IgD-negative memory B cell (primary cell): ENCODE measurements around the gene CCS. TPM values are rescaled to one million over a fixed set of nuclear protein-coding genes. Genes with fewer than 3 reads are reported as not detected.
"Not testable (repeated sequence)": the region's sequence is repeated elsewhere in the genome, so short reads cannot be mapped to it uniquely, and the experiment has no call there.

Experiments
- H3K27ac Mint-ChIP-seq, 3 donors: one replicate each; pipeline ENCODE4 v1.8.0; 2020 to 2022; ENCODE audit warnings: mild to moderate bottlenecking in 3 of 3, mixed read lengths in 3 of 3, moderate library complexity in 1 of 3
- H3K27me3 Mint-ChIP-seq: one replicate; pipeline ENCODE4 v1.8.0; 2021; ENCODE audit warnings: mixed read lengths
- H3K36me3 Mint-ChIP-seq: one replicate; pipeline ENCODE4 v1.8.0; 2020; ENCODE audit warnings: mild to moderate bottlenecking, mixed read lengths
- H3K4me1 Mint-ChIP-seq, 3 donors: one replicate each; pipeline ENCODE4 v1.8.0; 2020 to 2022; ENCODE audit warnings: mixed read lengths in 3 of 3, mild to moderate bottlenecking in 1 of 3
- H3K4me3 Mint-ChIP-seq, 4 donors: one replicate each; pipeline ENCODE4 v1.8.0; 2020 to 2022; ENCODE audit warnings: mild to moderate bottlenecking in 4 of 4, mixed read lengths in 4 of 4, moderate library complexity in 3 of 4
- H3K9me3 Mint-ChIP-seq, 3 donors: one replicate each; pipeline ENCODE4 v1.8.0; 2020 to 2021; ENCODE audit warnings: mixed read lengths in 3 of 3, mild to moderate bottlenecking in 1 of 3
- polyA plus RNA-seq: library from polyadenylated mRNA; unstranded; fragments of 300-500 nt; fragmentation: Illumina TruSeq; gene quantifications from one replicate; pipeline ENCODE4 v1.2.3, GENCODE V29; 2021

Gene CCS
- polyA plus RNA-seq, 1 donor from 2014 or later: 74.7 TPM

- Mint-ChIP-seq H3K36me3 (peaks cover 2% of the 10 kb centered on the region), H3K4me3 (peak overlapping the region; percentile 95 to 100 (median 100))
Measured at GRCh38 chr11:66593650-66594049, 665 bp downstream of the CCS start.

GRCh38 chr11:66595245-66595904, 2.4 kb downstream of the CCS start:
- Mint-ChIP-seq H3K36me3 (peaks cover 2% of the 10 kb centered on the region), H3K9me3 (no peaks in the 10 kb centered on the region), H3K27me3 (no peaks in the 10 kb centered on the region), H3K27ac (peak overlapping the region; percentile 71 to 88 (median 80)), H3K4me3 (peak overlapping the region; percentile 46 to 87 (median 72)), H3K4me1 (peaks cover 16 to 34% (median 34%) of the 10 kb centered on the region in 3 donors)

More at GRCh38 chr11:66593650-66594049, 665 bp downstream of the CCS start:
- no peaks in the 10 kb centered on the region for H3K9me3 Mint-ChIP-seq
- peaks cover 16 to 30% (median 28%) of the 10 kb centered on the region in 3 donors for H3K4me1 Mint-ChIP-seq
- peak overlapping the region; percentile 91 to 100 (median 98) for H3K27ac Mint-ChIP-seq
- no peaks in the 10 kb centered on the region for H3K27me3 Mint-ChIP-seq

- no peaks in the 10 kb centered on the region for H3K36me3 Mint-ChIP-seq
- no peak overlapping the region for H3K4me3 Mint-ChIP-seq
- H3K9me3 Mint-ChIP-seq: no peaks in the 10 kb centered on the region
- H3K27me3 Mint-ChIP-seq: no peaks in the 10 kb centered on the region
- H3K27ac Mint-ChIP-seq: no peak overlapping the region
- H3K4me1 Mint-ChIP-seq: peaks cover 10 to 30% (median 28%) of the 10 kb centered on the region in 3 donors
Measured at GRCh38 chr11:66598993-66599392, 6.0 kb downstream of the CCS start.

DNA sequence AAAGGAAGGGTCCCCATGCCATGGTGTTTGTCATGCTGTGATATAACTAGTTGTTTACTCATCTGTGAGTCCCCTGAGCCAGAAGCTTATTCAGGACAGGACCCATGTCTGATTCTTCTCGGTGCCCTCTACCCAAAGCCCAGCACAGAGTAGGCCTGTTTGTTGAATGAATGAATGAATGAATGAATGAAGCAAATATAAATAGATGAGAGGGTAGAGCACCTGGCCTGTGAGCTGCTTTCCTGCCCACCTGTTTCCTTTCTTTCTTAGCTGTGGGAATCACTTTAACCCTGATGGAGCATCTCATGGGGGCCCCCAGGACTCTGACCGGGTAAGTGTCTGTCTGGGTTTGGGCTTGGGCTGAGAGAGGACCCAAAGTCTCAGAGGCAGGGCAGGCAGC, 7.2 kb downstream of the CCS start:
- Mint-ChIP-seq H3K27ac (peak overlapping the region in 1 of 3 donors; percentile 62), H3K27me3 (no peaks in the 10 kb centered on the region), H3K4me1 (peaks cover 6 to 24% (median 24%) of the 10 kb centered on the region in 3 donors), H3K9me3 (no peaks in the 10 kb centered on the region), H3K4me3 (peak overlapping the region in 2 of 4 donors; percentile 5 to 46), H3K36me3 (peaks cover 2% of the 10 kb centered on the region)

- Mint-ChIP-seq H3K9me3 (no peaks in the 10 kb centered on the region), H3K36me3 (peaks cover 2% of the 10 kb centered on the region), H3K27me3 (no peaks in the 10 kb centered on the region), H3K4me3 (peak overlapping the region in 2 of 4 donors; percentile 21 to 57), H3K27ac (peak overlapping the region in 1 of 3 donors; percentile 62), H3K4me1 (peaks cover 4 to 19% (median 19%) of the 10 kb centered on the region in 3 donors)
Measured at GRCh38 chr11:66600631-66601233, 7.7 kb downstream of the CCS start.

DNA sequence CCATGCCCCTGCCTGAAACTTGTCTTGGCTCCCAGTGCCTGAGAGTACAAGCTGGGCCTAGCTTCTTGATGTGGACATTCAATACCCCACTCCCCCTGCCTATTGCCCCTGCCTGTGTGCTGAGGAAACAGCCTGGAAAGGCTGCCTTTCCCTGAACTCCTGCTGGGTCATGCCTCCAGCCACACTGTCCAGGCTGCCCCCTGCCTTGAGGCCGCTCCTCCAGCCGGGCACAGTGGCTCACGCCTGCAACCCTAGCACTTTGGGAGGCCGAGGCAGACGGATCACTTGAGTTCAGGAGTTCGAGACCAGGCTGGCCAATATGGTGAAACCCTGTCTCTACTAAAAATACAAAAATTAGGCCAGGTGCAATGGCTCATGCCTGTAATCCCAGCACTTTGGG, 10.1 kb downstream of the CCS start:
- H3K36me3 Mint-ChIP-seq: peaks cover 2% of the 10 kb centered on the region
- H3K27me3 Mint-ChIP-seq: no peaks in the 10 kb centered on the region
- peaks cover 7 to 17% (median 16%) of the 10 kb centered on the region in 3 donors for H3K4me1 Mint-ChIP-seq
- no peak overlapping the region for H3K27ac Mint-ChIP-seq
- no peak overlapping the region for H3K4me3 Mint-ChIP-seq
- H3K9me3 Mint-ChIP-seq: no peaks in the 10 kb centered on the region

GRCh38 chr11:66604155-66604554, 11.2 kb downstream of the CCS start:
- no peak overlapping the region for H3K27ac Mint-ChIP-seq
- no peak overlapping the region for H3K4me3 Mint-ChIP-seq

DNA sequence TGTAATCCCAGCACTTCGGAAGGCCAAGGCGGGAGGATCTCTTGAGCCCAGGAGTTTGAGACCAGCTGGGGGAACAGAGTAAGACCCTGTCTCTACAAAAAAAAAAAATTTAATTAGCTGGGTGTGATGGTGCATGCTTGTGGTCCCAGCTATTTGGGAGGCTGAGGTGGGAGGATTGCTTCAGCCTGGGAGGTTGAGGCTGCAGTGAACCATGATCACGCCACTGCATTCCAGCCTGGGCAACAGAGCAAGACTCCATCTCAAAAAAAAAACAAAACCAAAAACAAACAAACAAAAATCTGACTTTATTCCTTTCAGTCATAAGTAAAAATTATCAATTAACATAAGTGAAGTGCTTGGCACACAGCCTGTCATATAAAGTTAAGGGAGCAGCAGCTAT, 13.6 kb downstream of the CCS start:
- H3K36me3 Mint-ChIP-seq, H3K9me3 Mint-ChIP-seq, H3K27ac Mint-ChIP-seq, H3K27me3 Mint-ChIP-seq, H3K4me3 Mint-ChIP-seq: not testable (repeated sequence)
- peaks cover 20 to 26% (median 23%) of the 10 kb centered on the region in 3 donors for H3K4me1 Mint-ChIP-seq

More at GRCh38 chr11:66604155-66604554, 11.2 kb downstream of the CCS start:
- Mint-ChIP-seq H3K9me3 (no peaks in the 10 kb centered on the region), H3K4me1 (peaks cover 12 to 14% (median 13%) of the 10 kb centered on the region in 3 donors), H3K27me3 (no peaks in the 10 kb centered on the region), H3K36me3 (peaks cover 2% of the 10 kb centered on the region)

- H3K36me3 Mint-ChIP-seq: peaks cover 5% of the 10 kb centered on the region
- peak overlapping the region; percentile 90 to 96 (median 94) for H3K27ac Mint-ChIP-seq
- H3K27me3 Mint-ChIP-seq: peaks cover 2% of the 10 kb centered on the region
- H3K4me1 Mint-ChIP-seq: peaks cover 26 to 31% (median 26%) of the 10 kb centered on the region in 3 donors
- H3K4me3 Mint-ChIP-seq: peak overlapping the region in 2 of 4 donors; percentile 33 to 61
- no peaks in the 10 kb centered on the region for H3K9me3 Mint-ChIP-seq
Measured at GRCh38 chr11:66607126-66607834, 14.3 kb downstream of the CCS start.

GRCh38 chr11:66609721-66610617, 17.0 kb downstream of the CCS start:
- peaks cover 3% of the 10 kb centered on the region for H3K36me3 Mint-ChIP-seq
- peak overlapping the region in 2 of 3 donors; percentile 78 to 84 for H3K27ac Mint-ChIP-seq
- peaks cover 25 to 36% (median 26%) of the 10 kb centered on the region in 3 donors for H3K4me1 Mint-ChIP-seq
- H3K9me3 Mint-ChIP-seq: no peaks in the 10 kb centered on the region
- H3K4me3 Mint-ChIP-seq: peak overlapping the region; percentile 8 to 67 (median 42)
- H3K27me3 Mint-ChIP-seq: peaks cover 2% of the 10 kb centered on the region

DNA sequence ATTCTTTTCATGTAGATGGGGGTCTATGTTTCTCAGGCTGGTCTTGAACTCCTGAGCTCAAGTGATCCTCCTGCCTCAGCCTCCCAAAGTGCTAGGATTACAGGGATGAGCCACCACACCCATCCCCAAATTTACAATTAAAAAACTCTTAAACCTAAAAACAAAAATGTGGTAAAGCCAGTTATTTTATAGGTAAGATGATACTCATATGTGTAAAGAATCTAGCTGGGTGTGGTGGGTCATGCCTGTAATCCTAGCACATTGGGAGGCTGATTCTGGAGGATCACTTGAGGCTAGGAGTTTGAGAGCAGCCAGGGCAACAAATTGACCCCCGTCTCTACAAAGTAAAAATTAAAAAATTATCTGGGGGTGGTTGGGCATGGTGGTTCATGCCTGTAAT, 19.5 kb downstream of the CCS start:
- Mint-ChIP-seq H3K4me3 (peak overlapping the region in 3 of 4 donors; percentile 72 to 90 (median 74)), H3K36me3 (peaks cover 5% of the 10 kb centered on the region), H3K27me3 (peaks cover 2% of the 10 kb centered on the region), H3K4me1 (peaks cover 30 to 41% (median 39%) of the 10 kb centered on the region in 3 donors), H3K27ac (peak overlapping the region in 2 of 3 donors; percentile 57 to 98), H3K9me3 (no peaks in the 10 kb centered on the region)

- peaks cover 7% of the 10 kb centered on the region for H3K36me3 Mint-ChIP-seq
- H3K27ac Mint-ChIP-seq: no peak overlapping the region
- no peaks in the 10 kb centered on the region for H3K9me3 Mint-ChIP-seq
- peaks cover 41 to 49% (median 45%) of the 10 kb centered on the region in 3 donors for H3K4me1 Mint-ChIP-seq
- peak overlapping the region in 3 of 4 donors; percentile 50 to 90 (median 65) for H3K4me3 Mint-ChIP-seq
- peaks cover 2% of the 10 kb centered on the region for H3K27me3 Mint-ChIP-seq
Measured at GRCh38 chr11:66614073-66614472, 21.1 kb downstream of the CCS start.

- Mint-ChIP-seq H3K36me3 (peaks cover 9% of the 10 kb centered on the region), H3K27me3 (no peaks in the 10 kb centered on the region), H3K27ac (peak within 1 kb of the TSS; percentile 99 to 100 (median 99)), H3K4me1 (peaks cover 37 to 47% (median 39%) of the 10 kb centered on the region in 3 donors), H3K9me3 (no peaks in the 10 kb centered on the region), H3K4me3 (peak within 1 kb of the TSS; percentile 98 to 100 (median 100))
Measured at GRCh38 chr11:66616379-66617154, 23.6 kb downstream of the CCS start, which contains the start of gene RBM14. Gene RBM14 (plus strand): TSS chr11:66616630. CDS start chr11:66616721, 91 bp downstream.
